ENCODE data around the gene KATNB1. TPM values are rescaled to one million over a fixed set of nuclear protein-coding genes. Genes with fewer than 3 reads are reported as not detected.

Gene KATNB1
- total RNA-seq, 1 experiment from 2014 or later = 8.1 TPM

DNA sequence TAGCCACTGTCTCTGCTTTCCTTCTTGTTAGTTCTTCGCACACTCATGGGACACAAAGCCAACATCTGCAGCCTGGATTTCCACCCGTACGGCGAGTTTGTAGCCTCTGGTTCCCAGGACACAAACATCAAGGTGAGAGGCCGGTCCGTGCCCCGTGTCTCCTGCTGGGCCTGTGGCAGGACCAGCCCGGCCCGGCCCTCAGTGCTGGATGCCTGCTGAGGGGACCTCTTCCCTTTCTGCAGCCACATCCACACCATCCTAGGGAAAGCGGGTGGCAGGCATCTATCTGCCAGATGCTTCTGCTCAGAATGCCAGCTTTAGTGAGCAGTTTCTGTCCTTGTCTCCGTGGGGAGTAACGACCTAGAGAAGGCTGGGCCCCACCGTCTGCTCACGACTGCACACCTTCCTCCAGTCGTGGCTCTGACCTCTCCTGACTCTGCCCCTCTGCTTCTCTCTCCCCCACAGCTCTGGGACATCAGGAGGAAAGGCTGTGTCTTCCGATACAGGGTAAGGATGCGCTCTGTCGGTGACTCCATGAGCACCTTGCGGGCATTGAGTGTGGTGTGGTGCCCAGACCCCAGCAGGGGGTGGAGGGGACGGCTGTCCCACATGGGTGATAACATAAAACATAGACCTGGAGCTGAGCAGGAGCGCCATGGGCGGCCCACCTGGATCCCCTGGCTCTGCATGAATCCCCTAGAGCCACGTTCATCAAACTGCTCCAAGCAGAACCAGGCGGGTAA lies 15.4 kb downstream of the KATNB1 start:
- in situ Hi-C loops (cut with HindIII; ENCODE audit: low pct_unique_long_range_greater_than_20kb, low sequenced_read_pairs) = no loop called here
- Histone ChIP-seq H3K36me3 (ENCODE audit: control insufficient read depth, insufficient read depth, low read length) (no peaks in the 10 kb centered on the region), H3K4me1 (ENCODE audit: control insufficient read depth, insufficient read depth, low read length) (no peaks in the 10 kb centered on the region), H3K27ac (ENCODE audit: low read length) (no peak overlapping the region), H3K9me3 (ENCODE audit: control insufficient read depth, insufficient read depth, low read depth, low read length) (no peaks in the 10 kb centered on the region), H3K4me3 (ENCODE audit: low read depth in 2 of 2, low read length in 2 of 2) (no peak overlapping the region), H3K27me3 (ENCODE audit: control insufficient read depth, insufficient read depth, low read length) (no peaks in the 10 kb centered on the region)
- intact Hi-C loops (cut with micrococcal nuclease; ENCODE audit: unreplicated experiment) = loop anchor here (10.0 kb wide), 1 partner anchor 254 kb away; the partner anchor contains the start of genes USB1 and ZNF319
- no TSS peak for BruUV-seq (replicated peaks)
- no peak for ATAC-seq
- POLR2A ChIA-PET = no interaction called here
- no peak for TF ChIP-seq REST (IDR thresholded peaks at IDR 0.05; ENCODE audit: insufficient read depth in 1 of 2, low read depth in 2 of 2, low read length in 1 of 2)
- no peak for TF ChIP-seq POLR2AphosphoS5 (IDR thresholded peaks at IDR 0.05; ENCODE audit: low read depth, low read length)
- TF ChIP-seq, protein P1, sequence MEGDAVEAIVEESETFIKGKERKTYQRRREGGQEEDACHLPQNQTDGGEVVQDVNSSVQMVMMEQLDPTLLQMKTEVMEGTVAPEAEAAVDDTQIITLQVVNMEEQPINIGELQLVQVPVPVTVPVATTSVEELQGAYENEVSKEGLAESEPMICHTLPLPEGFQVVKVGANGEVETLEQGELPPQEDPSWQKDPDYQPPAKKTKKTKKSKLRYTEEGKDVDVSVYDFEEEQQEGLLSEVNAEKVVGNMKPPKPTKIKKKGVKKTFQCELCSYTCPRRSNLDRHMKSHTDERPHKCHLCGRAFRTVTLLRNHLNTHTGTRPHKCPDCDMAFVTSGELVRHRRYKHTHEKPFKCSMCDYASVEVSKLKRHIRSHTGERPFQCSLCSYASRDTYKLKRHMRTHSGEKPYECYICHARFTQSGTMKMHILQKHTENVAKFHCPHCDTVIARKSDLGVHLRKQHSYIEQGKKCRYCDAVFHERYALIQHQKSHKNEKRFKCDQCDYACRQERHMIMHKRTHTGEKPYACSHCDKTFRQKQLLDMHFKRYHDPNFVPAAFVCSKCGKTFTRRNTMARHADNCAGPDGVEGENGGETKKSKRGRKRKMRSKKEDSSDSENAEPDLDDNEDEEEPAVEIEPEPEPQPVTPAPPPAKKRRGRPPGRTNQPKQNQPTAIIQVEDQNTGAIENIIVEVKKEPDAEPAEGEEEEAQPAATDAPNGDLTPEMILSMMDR (IDR thresholded peaks at IDR 0.05) = no peak
- no peak for TF ChIP-seq SIN3A (IDR thresholded peaks at IDR 0.05; ENCODE audit: borderline replicate concordance, insufficient read depth, low read depth, low read length)
- TF ChIP-seq TCF7L2 (IDR thresholded peaks at IDR 0.05; ENCODE audit: low read depth, low read length) = no peak
- no peak for DNase-seq (ENCODE audit: low read depth, low spot score)
- CTCF ChIA-PET = no interaction called here

DNA sequence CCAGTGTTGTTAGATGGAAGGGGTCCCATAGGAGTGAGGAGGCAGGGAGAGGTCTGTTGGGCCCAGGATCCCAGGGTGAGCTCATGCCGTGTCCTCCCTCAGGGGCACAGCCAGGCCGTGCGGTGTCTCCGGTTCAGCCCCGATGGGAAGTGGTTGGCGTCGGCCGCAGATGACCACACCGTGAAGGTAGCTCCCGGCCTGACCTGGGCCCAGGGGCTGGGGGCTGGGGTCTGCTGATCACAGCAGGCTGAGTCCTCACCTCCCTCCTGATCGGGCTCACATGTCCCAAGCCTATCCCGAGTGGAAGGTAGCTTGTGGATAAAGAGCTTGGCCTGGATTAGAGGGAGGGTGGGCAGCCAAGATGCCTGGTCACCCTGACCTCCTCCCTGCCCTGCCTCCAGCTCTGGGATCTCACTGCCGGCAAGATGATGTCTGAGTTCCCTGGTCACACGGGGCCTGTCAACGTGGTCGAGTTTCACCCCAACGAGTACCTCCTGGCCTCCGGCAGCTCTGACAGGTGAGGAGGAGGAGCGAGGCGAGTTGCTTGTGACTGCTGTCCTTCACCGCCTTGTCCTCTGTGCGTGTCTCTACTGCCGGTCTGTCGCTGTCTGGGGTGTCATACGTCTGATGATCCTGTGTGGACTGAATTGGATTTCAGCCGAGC lies 16.1 kb downstream of the KATNB1 start:
- ATAC-seq (no peak), DNase-seq (ENCODE audit: low read depth, low spot score) (no peak)
- no peaks in the 10 kb centered on the region for H3K9me3 ChIP-seq (ENCODE audit: control insufficient read depth, insufficient read depth, low read depth, low read length)
- H3K4me3 ChIP-seq (ENCODE audit: low read depth in 2 of 2, low read length in 2 of 2) = no peak overlapping the region
- H3K27ac ChIP-seq (ENCODE audit: low read length) = no peak overlapping the region
- intact Hi-C loops (cut with micrococcal nuclease; ENCODE audit: unreplicated experiment) (loop anchor here (10.0 kb wide), 1 partner anchor 253 kb away; the partner anchor contains the start of genes USB1 and ZNF319), in situ Hi-C loops (cut with HindIII; ENCODE audit: low pct_unique_long_range_greater_than_20kb, low sequenced_read_pairs) (no loop called here)
- no peaks in the 10 kb centered on the region for H3K27me3 ChIP-seq (ENCODE audit: control insufficient read depth, insufficient read depth, low read length)
- BruUV-seq (replicated peaks) = no TSS peak
- no peak for TF ChIP-seq REST (IDR thresholded peaks at IDR 0.05; ENCODE audit: insufficient read depth in 1 of 2, low read depth in 2 of 2, low read length in 1 of 2)
- no peak for TF ChIP-seq POLR2AphosphoS5 (IDR thresholded peaks at IDR 0.05; ENCODE audit: low read depth, low read length)
- TF ChIP-seq SIN3A (IDR thresholded peaks at IDR 0.05; ENCODE audit: borderline replicate concordance, insufficient read depth, low read depth, low read length) = no peak
- TF ChIP-seq, protein P1 (IDR thresholded peaks at IDR 0.05) = no peak
- no peak for TF ChIP-seq TCF7L2 (IDR thresholded peaks at IDR 0.05; ENCODE audit: low read depth, low read length)
- H3K36me3 ChIP-seq (ENCODE audit: control insufficient read depth, insufficient read depth, low read length) = no peaks in the 10 kb centered on the region
- CTCF ChIA-PET = no interaction called here
- POLR2A ChIA-PET = no interaction called here
- no peaks in the 10 kb centered on the region for H3K4me1 ChIP-seq (ENCODE audit: control insufficient read depth, insufficient read depth, low read length)
